BJ (cell line): ENCODE results near the gene BPI. TPM values are rescaled to one million over a fixed set of nuclear protein-coding genes. Genes with fewer than 3 reads are reported as not detected.

ENCODE experiments used
- CTCF ChIA-PET: fragments of 350-600 bp; formaldehyde crosslinking; extraction: SDS; loops from one replicate; lab custom pipeline; 2021; ENCODE audit warnings: antibody characterized with exemption, inconsistent platforms; lab: Yijun Ruan, JAX
- POLR2A ChIA-PET: fragments of 300-600 bp; sonication (Branson Sonifier 250); formaldehyde crosslinking; extraction: SDS; loops from one replicate; lab custom pipeline; 2021; ENCODE audit warnings: antibody characterized with exemption; lab: Charles Lee
- DNase-seq: peaks from one replicate; pipeline ENCODE4 v3.0.0-alpha.2; 2011; ENCODE audit warnings: low read depth
- H3K27me3 ChIP-seq: 2 replicates; pipeline ENCODE4 v1.6.0; 2011; ENCODE audit warnings: low read length; ENCODE audit not compliant: control insufficient read depth, insufficient read depth
- H3K36me3 ChIP-seq: 2 replicates; pipeline ENCODE4 v1.5.1; 2011; ENCODE audit warnings: low read length; ENCODE audit not compliant: control insufficient read depth, insufficient read depth
- H3K4me3 ChIP-seq: 2 replicates; pipeline ENCODE4 v1.5.1; 2011; ENCODE audit warnings: low read depth, mild to moderate bottlenecking, control low read depth, low read length
- CTCF ChIP-seq: IDR thresholded peaks from 2 replicates; pipeline ENCODE4 v1.5.1; 2011; ENCODE audit warnings: low read depth, mild to moderate bottlenecking, control low read depth, inconsistent platforms, low read length, moderate library complexity; ENCODE audit not compliant: insufficient read depth
- polyA plus RNA-seq: library from polyadenylated mRNA; depleted of rRNA; stranded (reverse); fragments of >200 nt; gene quantifications from 2 replicates; pipeline ENCODE4 v1.2.3, GENCODE V29; 2011

BPI gene
- polyA plus RNA-seq, 1 experiment = 1.1 TPM

- no peaks in the 10 kb centered on the region for H3K27me3 ChIP-seq
- DNase-seq = peak; percentile 85
- ChIA-PET POLR2A (no interaction called here), CTCF (interaction anchor here (0.7 kb wide), 1 partner anchor 53 kb away, joined by 4 read pairs; no protein-coding TSS in a partner anchor)
- TF ChIP-seq CTCF = no peak
- no peak overlapping the region for H3K4me3 ChIP-seq
- no peaks in the 10 kb centered on the region for H3K36me3 ChIP-seq
These were observed 32.9 kb upstream of the BPI start for GRCh38 chr20:38270869-38271605.

GRCh38 chr20:38271608-38272120 lies 32.3 kb upstream of the BPI start:
- CTCF ChIA-PET = interaction anchor here (0.7 kb wide), 1 partner anchor 54 kb away, joined by 4 read pairs; no protein-coding TSS in a partner anchor
- no peak for DNase-seq
- no peak for TF ChIP-seq CTCF
- POLR2A ChIA-PET = no interaction called here
- H3K4me3 ChIP-seq = no peak overlapping the region
- no peaks in the 10 kb centered on the region for H3K27me3 ChIP-seq
- H3K36me3 ChIP-seq = no peaks in the 10 kb centered on the region

DNA sequence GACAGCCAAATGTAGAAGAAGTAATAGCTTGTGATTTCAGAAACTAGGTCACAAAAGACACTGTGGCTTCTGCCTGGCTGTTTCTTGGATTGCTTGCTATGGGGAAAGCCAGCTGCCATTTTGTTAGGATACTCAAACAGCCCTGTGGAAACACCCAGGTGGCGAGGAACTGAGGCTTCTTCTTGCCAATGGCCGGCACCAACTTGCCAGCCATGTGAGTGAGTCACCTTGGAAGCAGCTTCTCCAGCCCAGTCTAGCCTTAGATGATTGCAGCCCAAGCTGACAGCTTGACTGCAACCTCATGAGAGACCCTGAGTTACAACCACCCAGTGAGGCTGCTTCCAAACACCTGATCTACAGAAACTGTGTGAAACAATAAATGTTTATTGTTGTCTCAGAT lies 31.6 kb upstream of the BPI start:
- H3K27me3 ChIP-seq = no peaks in the 10 kb centered on the region
- DNase-seq = no peak
- POLR2A ChIA-PET = no interaction called here
- H3K4me3 ChIP-seq = no peak overlapping the region
- no peaks in the 10 kb centered on the region for H3K36me3 ChIP-seq
- CTCF ChIA-PET = interaction anchor here (1.3 kb wide), 1 partner anchor 51 kb away, joined by 3 read pairs; no protein-coding TSS in a partner anchor
- no peak for TF ChIP-seq CTCF

GRCh38 chr20:38272961-38273360 lies 31.0 kb upstream of the BPI start:
- no peaks in the 10 kb centered on the region for H3K36me3 ChIP-seq
- CTCF ChIA-PET = interaction anchor here (0.6 to 1.3 kb wide), 2 partner anchors 44 to 52 kb away, joined by 3 read pairs; no protein-coding TSS in a partner anchor
- H3K4me3 ChIP-seq = no peak overlapping the region
- H3K27me3 ChIP-seq = no peaks in the 10 kb centered on the region
- DNase-seq = no peak
- POLR2A ChIA-PET = no interaction called here
- no peak for TF ChIP-seq CTCF

GRCh38 chr20:38275815-38276550 lies 28.0 kb upstream of the BPI start:
- peak; percentile 70 for DNase-seq
- CTCF ChIA-PET = interaction anchor here (0.6 to 1.3 kb wide), 6 partner anchors 11 to 162 kb away, joined by 3 to 4 read pairs (median 3); no protein-coding TSS in a partner anchor
- Histone ChIP-seq H3K36me3 (no peaks in the 10 kb centered on the region), H3K4me3 (no peak overlapping the region), H3K27me3 (no peaks in the 10 kb centered on the region)
- no peak for TF ChIP-seq CTCF
- POLR2A ChIA-PET = no interaction called here
